GM19193 (cell line): ENCODE data around the gene PSD2.

Experiments used
- POLR2A ChIP-seq: IDR thresholded peaks from 4 replicates; pipeline ENCODE4 v1.6.1; 2011; ENCODE audit not compliant: insufficient read depth, insufficient read length; ENCODE audit errors: extremely low read depth

PSD2 gene

GRCh38 chr5:139809331-139809810, 13.8 kb downstream of the PSD2 start:
- TF ChIP-seq POLR2A = no peak

GRCh38 chr5:139810341-139811273, 15.0 kb downstream of the PSD2 start:
- TF ChIP-seq POLR2A = no peak

- TF ChIP-seq POLR2A = no peak
Observed at GRCh38 chr5:139811274-139811607, 15.6 kb downstream of the PSD2 start.

GRCh38 chr5:139812323-139812722, 16.7 kb downstream of the PSD2 start:
- TF ChIP-seq POLR2A = no peak

GRCh38 chr5:139812836-139813805, 17.5 kb downstream of the PSD2 start:
- no peak for TF ChIP-seq POLR2A

- no peak for TF ChIP-seq POLR2A
Observed at GRCh38 chr5:139814191-139814601, 18.6 kb downstream of the PSD2 start.

- no peak for TF ChIP-seq POLR2A
Observed at GRCh38 chr5:139814704-139815280, 19.2 kb downstream of the PSD2 start.

- no peak for TF ChIP-seq POLR2A
Observed at GRCh38 chr5:139816566-139816965, 21.0 kb downstream of the PSD2 start.

- TF ChIP-seq POLR2A = no peak
Observed at GRCh38 chr5:139817362-139817761, 21.8 kb downstream of the PSD2 start.

- no peak for TF ChIP-seq POLR2A
Observed at GRCh38 chr5:139817970-139818369, 22.4 kb downstream of the PSD2 start.

GRCh38 chr5:139820130-139820529, 24.5 kb downstream of the PSD2 start:
- no peak for TF ChIP-seq POLR2A

- TF ChIP-seq POLR2A = no peak
Observed at GRCh38 chr5:139820606-139821005, 25.0 kb downstream of the PSD2 start.

GRCh38 chr5:139821806-139822552, 26.4 kb downstream of the PSD2 start:
- TF ChIP-seq POLR2A = no peak
